ENCODE results near the gene ZKSCAN5.

The ZKSCAN5 gene

DNA sequence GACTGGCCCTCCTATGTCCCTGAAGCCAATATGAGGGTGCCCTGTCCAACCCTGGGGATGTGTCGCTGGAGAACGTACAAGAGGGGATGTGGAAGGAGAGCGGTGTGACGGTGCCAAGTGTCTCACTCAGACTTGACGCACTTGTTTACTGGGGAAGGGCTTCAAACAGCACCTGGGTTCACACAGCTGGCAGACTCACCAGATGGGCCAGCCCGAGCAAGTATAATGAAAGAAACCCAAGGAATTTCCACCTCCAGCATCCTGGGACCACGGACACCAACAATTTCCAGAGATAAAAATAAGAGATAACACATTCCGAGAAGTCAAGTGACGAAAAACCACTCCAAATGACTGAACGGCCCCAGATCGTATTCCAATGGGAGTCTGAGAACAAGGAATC, 43.8 kb upstream of the ZKSCAN5 start:
- Histone ChIP-seq H3K27me3 (replicated peaks in 2 of 5; ENCODE audit: control insufficient read depth in 4 of 5, insufficient read depth in 5 of 5, low read length in 4 of 5) (no peaks in the 10 kb centered on the region), H3K9me3 (ENCODE audit: control extremely low read depth in 1 of 5, control insufficient read depth in 4 of 5, insufficient read depth in 2 of 5, low read depth in 1 of 5, low read length in 4 of 5) (no peaks in the 10 kb centered on the region), H3K27ac (ENCODE audit: insufficient read depth in 1 of 2, low read depth in 1 of 2, low read length in 2 of 2, poor library complexity in 1 of 2, severe bottlenecking in 2 of 2) (no peak overlapping the region), H3K4me1 (ENCODE audit: control extremely low read depth in 1 of 4, control insufficient read depth in 4 of 4, insufficient read depth in 4 of 4, low read length in 3 of 4) (peaks cover 2 to 13% (median 10%) of the 10 kb centered on the region in 4 experiments), H3K36me3 (ENCODE audit: control insufficient read depth in 4 of 4, insufficient read depth in 4 of 4, low read length in 3 of 4) (peaks cover 5 to 73% (median 49%) of the 10 kb centered on the region in 4 experiments), H3K4me3 (ENCODE audit: control insufficient read depth in 1 of 7, extremely low read depth in 1 of 7, insufficient read depth in 4 of 7, low read depth in 2 of 7, low read length in 6 of 7) (no peak overlapping the region)
- no peak for DNase-seq
- ChIA-PET POLR2A (no interaction called here), CTCF (interaction anchor here (1.1 to 1.5 kb wide), 3 partner anchors 11 to 40 kb away, joined by 3 to 5 read pairs (median 4); partner anchors contain the start of gene ZNF394)
- 99% methylated on average over 11 of the region's 11 CpGs for WGBS (ENCODE audit: insufficient coverage)

DNA sequence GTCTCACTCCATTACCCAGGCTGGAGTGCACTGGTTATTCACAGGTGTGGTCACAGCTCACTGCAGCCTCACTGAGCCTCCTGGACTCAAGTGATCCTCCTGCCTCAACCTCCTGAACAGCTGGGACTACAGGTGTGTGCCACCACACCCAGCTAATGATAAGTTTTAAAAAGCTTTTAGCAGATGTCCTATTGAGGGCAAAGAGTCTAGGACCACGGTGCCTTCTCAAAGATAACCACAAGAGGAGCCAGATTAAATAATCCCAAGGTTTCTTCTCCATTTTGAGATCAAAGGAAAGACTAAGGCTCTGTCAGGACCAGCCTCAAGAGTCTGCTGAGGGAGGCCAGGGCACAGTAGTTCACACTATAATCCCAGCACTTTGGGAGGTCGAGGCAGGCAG, 43.2 kb upstream of the ZKSCAN5 start:
- peaks cover 2 to 18% (median 11%) of the 10 kb centered on the region in 4 experiments for H3K4me1 ChIP-seq (ENCODE audit: control extremely low read depth in 1 of 4, control insufficient read depth in 4 of 4, insufficient read depth in 4 of 4, low read length in 3 of 4)
- peaks cover 5 to 68% (median 44%) of the 10 kb centered on the region in 4 experiments for H3K36me3 ChIP-seq (ENCODE audit: control insufficient read depth in 4 of 4, insufficient read depth in 4 of 4, low read length in 3 of 4)
- CTCF ChIA-PET, result interaction anchor here (1.3 kb wide), 1 partner anchor 12 kb away, joined by 4 read pairs; no protein-coding TSS in a partner anchor

DNA sequence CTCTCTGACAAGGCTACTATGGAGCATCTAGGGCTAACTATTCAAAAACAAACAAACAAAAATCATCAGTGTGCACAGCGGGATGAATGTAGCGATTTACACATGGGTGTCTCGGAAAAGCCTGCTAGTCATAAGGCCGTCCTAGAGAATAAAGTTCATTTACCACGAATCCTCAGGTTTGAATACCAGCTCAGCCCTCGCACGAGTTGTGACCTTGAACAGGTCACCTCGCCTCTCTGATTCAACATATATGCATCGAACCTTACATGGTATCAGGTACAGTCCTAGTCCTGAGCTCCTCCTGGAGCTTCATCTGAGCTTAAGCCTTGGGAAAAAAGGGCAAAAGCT, 39.1 kb upstream of the ZKSCAN5 start:
- CTCF ChIA-PET, result interaction anchor here (0.6 to 1.4 kb wide), 2 partner anchors 88 to 135 kb away, joined by 3 read pairs; no protein-coding TSS in a partner anchor
- POLR2A ChIA-PET, result interaction anchor here (0.7 to 1.6 kb wide), 3 partner anchors 35 to 86 kb away, joined by 3 to 4 read pairs (median 3); partner anchors contain the start of genes FAM200A, ZKSCAN5 and ZNF394
- no peaks in the 10 kb centered on the region for H3K9me3 ChIP-seq (ENCODE audit: control extremely low read depth in 1 of 5, control insufficient read depth in 4 of 5, insufficient read depth in 2 of 5, low read depth in 1 of 5, low read length in 4 of 5)
- H3K4me3 ChIP-seq (ENCODE audit: control insufficient read depth in 1 of 7, extremely low read depth in 1 of 7, insufficient read depth in 4 of 7, low read depth in 2 of 7, low read length in 6 of 7), result peak overlapping the region; percentile 86 to 98 (median 90)
- peaks cover 2 to 20% (median 12%) of the 10 kb centered on the region in 4 experiments for H3K4me1 ChIP-seq (ENCODE audit: control extremely low read depth in 1 of 4, control insufficient read depth in 4 of 4, insufficient read depth in 4 of 4, low read length in 3 of 4)
- WGBS (ENCODE audit: insufficient coverage), result 5% methylated on average over 9 of the region's 9 CpGs
- peaks cover 0 to 4% (median 0%) of the 10 kb centered on the region in 5 experiments for H3K27me3 ChIP-seq (replicated peaks in 2 of 5; ENCODE audit: control insufficient read depth in 4 of 5, insufficient read depth in 5 of 5, low read length in 4 of 5)
- DNase-seq, result peak in 1 of 3 donors; percentile 3
- H3K27ac ChIP-seq (ENCODE audit: insufficient read depth in 1 of 2, low read depth in 1 of 2, low read length in 2 of 2, poor library complexity in 1 of 2, severe bottlenecking in 2 of 2), result peak overlapping the region; percentile 83 to 95
- H3K36me3 ChIP-seq (ENCODE audit: control insufficient read depth in 4 of 4, insufficient read depth in 4 of 4, low read length in 3 of 4), result peaks cover 5 to 27% (median 11%) of the 10 kb centered on the region in 4 experiments

More for the DNA sequence above, 43.2 kb upstream of the ZKSCAN5 start:
- Histone ChIP-seq H3K9me3 (ENCODE audit: control extremely low read depth in 1 of 5, control insufficient read depth in 4 of 5, insufficient read depth in 2 of 5, low read depth in 1 of 5, low read length in 4 of 5) (no peaks in the 10 kb centered on the region), H3K4me3 (ENCODE audit: control insufficient read depth in 1 of 7, extremely low read depth in 1 of 7, insufficient read depth in 4 of 7, low read depth in 2 of 7, low read length in 6 of 7) (no peak overlapping the region), H3K27ac (ENCODE audit: insufficient read depth in 1 of 2, low read depth in 1 of 2, low read length in 2 of 2, poor library complexity in 1 of 2, severe bottlenecking in 2 of 2) (no peak overlapping the region), H3K27me3 (replicated peaks in 2 of 5; ENCODE audit: control insufficient read depth in 4 of 5, insufficient read depth in 5 of 5, low read length in 4 of 5) (no peaks in the 10 kb centered on the region)
- WGBS (ENCODE audit: insufficient coverage), result 100% methylated on average over 2 of the region's 2 CpGs
- peak in 2 of 3 donors; percentile 25 to 31 for DNase-seq
- POLR2A ChIA-PET, result no interaction called here

DNA sequence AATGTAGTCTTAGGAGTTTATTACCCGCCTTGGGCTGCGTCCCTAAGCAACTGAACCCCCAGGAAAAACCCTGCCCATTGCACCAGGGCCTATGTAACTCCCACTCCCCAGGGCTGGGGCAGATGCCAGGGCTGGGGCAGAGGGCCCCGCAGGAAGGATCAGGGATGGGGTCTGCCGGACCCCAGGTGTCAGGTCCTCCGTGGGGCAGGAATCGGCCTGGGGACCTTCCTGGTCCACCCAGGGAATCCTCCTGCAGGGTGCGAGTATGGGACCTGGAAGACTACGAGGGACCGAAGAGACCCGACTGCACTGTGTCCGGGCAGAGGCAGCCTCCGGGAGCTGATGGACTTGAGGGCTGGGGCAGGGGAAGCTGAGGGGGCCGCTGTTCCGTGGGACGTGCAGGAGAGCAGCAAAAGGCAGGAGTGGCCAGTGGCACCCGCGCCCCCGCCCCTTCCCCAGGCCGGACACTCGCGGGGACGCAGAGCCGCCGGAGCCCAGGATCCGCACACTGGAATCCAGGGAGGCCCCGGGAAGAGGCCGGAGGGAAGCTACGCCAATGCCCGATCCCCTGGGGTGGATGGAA, 36.0 kb upstream of the ZKSCAN5 start:
- Histone ChIP-seq H3K27me3 (replicated peaks in 2 of 5; ENCODE audit: control insufficient read depth in 4 of 5, insufficient read depth in 5 of 5, low read length in 4 of 5) (peaks cover 0 to 7% (median 0%) of the 10 kb centered on the region in 5 experiments), H3K4me3 (ENCODE audit: control insufficient read depth in 1 of 7, extremely low read depth in 1 of 7, insufficient read depth in 4 of 7, low read depth in 2 of 7, low read length in 6 of 7) (no peak overlapping the region), H3K9me3 (ENCODE audit: control extremely low read depth in 1 of 5, control insufficient read depth in 4 of 5, insufficient read depth in 2 of 5, low read depth in 1 of 5, low read length in 4 of 5) (no peaks in the 10 kb centered on the region), H3K4me1 (ENCODE audit: control extremely low read depth in 1 of 4, control insufficient read depth in 4 of 4, insufficient read depth in 4 of 4, low read length in 3 of 4) (peaks cover 5 to 27% (median 13%) of the 10 kb centered on the region in 4 experiments), H3K36me3 (ENCODE audit: control insufficient read depth in 4 of 4, insufficient read depth in 4 of 4, low read length in 3 of 4) (peaks cover 2 to 8% (median 7%) of the 10 kb centered on the region in 4 experiments), H3K27ac (ENCODE audit: insufficient read depth in 1 of 2, low read depth in 1 of 2, low read length in 2 of 2, poor library complexity in 1 of 2, severe bottlenecking in 2 of 2) (no peak overlapping the region)
- POLR2A ChIA-PET, result no interaction called here
- CTCF ChIA-PET, result interaction anchor here (0.6 kb wide), 1 partner anchor 23 kb away, joined by 3 read pairs; no protein-coding TSS in a partner anchor
- no peak for DNase-seq
- 95% methylated on average over 24 of the region's 29 CpGs for WGBS (ENCODE audit: insufficient coverage)

DNA sequence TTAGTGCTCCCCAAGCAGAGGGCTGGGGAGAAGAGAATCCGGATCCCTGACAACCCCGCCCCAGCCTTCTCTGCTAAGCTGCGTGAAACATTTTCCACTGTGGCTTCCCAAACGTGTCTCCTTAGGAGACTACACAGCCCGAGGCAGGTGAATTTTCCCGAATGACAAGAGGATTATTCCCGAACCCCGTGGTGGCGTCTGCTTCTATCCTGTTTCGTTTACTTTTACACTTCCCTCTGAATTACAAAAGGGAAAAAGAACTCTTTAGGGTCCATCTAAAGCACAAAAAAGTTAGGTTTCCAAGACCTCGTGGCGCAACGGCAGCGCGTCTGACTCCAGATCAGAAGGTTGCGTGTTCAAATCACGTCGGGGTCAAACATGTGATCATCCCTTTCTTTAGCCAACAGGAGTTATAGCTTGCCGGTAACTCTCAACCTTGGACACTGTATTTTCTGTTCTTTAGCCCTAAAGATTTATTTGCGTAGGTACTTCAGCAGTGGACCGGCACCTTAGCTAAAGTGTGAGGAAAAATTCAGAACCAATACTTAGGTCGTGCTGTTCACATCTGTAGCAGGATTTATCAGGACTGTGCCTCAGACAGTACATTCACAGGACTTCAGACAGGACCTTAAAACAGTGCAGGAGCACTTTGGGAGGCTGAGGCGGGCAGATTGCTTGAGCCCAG, 34.9 kb upstream of the ZKSCAN5 start:
- peaks cover 0 to 7% (median 0%) of the 10 kb centered on the region in 5 experiments for H3K27me3 ChIP-seq (replicated peaks in 2 of 5; ENCODE audit: control insufficient read depth in 4 of 5, insufficient read depth in 5 of 5, low read length in 4 of 5)
- H3K9me3 ChIP-seq (ENCODE audit: control extremely low read depth in 1 of 5, control insufficient read depth in 4 of 5, insufficient read depth in 2 of 5, low read depth in 1 of 5, low read length in 4 of 5), result no peaks in the 10 kb centered on the region
- peaks cover 0 to 3% (median under 1%) of the 10 kb centered on the region in 4 experiments for H3K36me3 ChIP-seq (ENCODE audit: control insufficient read depth in 4 of 4, insufficient read depth in 4 of 4, low read length in 3 of 4)
- whole genome bisulfite sequencing (ENCODE audit: insufficient coverage), result 58% methylated on average over 15 of the region's 23 CpGs
- CTCF ChIA-PET, result interaction anchor here (0.6 kb wide), 1 partner anchor 24 kb away, joined by 3 read pairs; no protein-coding TSS in a partner anchor
- H3K27ac ChIP-seq (ENCODE audit: insufficient read depth in 1 of 2, low read depth in 1 of 2, low read length in 2 of 2, poor library complexity in 1 of 2, severe bottlenecking in 2 of 2), result no peak overlapping the region
- POLR2A ChIA-PET, result no interaction called here
- peaks cover 6 to 30% (median 19%) of the 10 kb centered on the region in 4 experiments for H3K4me1 ChIP-seq (ENCODE audit: control extremely low read depth in 1 of 4, control insufficient read depth in 4 of 4, insufficient read depth in 4 of 4, low read length in 3 of 4)
- no peak overlapping the region for H3K4me3 ChIP-seq (ENCODE audit: control insufficient read depth in 1 of 7, extremely low read depth in 1 of 7, insufficient read depth in 4 of 7, low read depth in 2 of 7, low read length in 6 of 7)
- no peak for DNase-seq

DNA sequence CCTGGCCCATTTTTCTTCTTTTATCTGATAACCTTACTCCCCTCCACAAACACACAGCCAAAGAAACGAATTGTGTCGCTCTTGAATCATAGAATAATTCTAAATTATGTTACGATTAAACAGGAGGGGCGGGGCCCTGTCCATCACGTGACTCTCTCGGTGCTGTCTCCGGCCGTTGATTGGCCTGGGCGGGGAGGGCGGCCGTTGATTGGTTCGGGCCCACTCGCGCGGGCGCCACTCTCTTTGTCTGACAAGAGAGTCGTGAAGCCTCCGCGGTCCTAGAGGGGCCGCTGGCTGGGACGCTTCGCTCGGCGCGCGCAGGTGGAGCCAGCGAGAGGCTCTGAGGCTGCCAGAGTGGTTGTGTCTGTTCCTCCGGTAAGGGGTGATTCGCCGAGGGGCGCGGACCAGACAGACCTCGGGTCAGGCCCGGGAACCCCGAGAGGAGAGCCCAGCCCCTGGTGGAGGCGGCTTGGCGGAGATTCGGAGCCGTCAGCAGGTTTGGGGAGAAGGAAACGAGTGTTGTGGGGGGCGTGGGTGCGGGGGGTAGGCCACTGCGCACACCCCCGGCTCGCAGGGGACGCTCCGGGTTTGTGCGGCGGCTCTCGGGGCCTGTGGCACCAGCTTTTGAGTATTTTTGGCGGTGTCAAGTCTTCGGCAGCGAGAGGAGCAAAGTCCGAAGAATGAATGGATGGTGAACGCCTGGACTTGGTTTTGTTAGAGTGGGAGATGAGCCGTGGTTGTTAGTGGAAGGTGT, 31.7 kb upstream of the ZKSCAN5 start, which contains the start of gene ZNF789:
TSS of gene ZNF789 (plus strand) at position 330 of the 754 bp plus-strand sequence. CDS start 3,567 bp downstream, outside the sequence.
- Histone ChIP-seq H3K4me1 (ENCODE audit: control extremely low read depth in 1 of 4, control insufficient read depth in 4 of 4, insufficient read depth in 4 of 4, low read length in 3 of 4) (peaks cover 4 to 12% (median 9%) of the 10 kb centered on the region in 4 experiments), H3K27me3 (replicated peaks in 2 of 5; ENCODE audit: control insufficient read depth in 4 of 5, insufficient read depth in 5 of 5, low read length in 4 of 5) (peaks cover 0 to 7% (median 0%) of the 10 kb centered on the region in 5 experiments), H3K36me3 (ENCODE audit: control insufficient read depth in 4 of 4, insufficient read depth in 4 of 4, low read length in 3 of 4) (peaks cover 0 to 17% (median 5%) of the 10 kb centered on the region in 4 experiments), H3K27ac (ENCODE audit: insufficient read depth in 1 of 2, low read depth in 1 of 2, low read length in 2 of 2, poor library complexity in 1 of 2, severe bottlenecking in 2 of 2) (peak within 1 kb of the TSS; percentile 70 to 89), H3K4me3 (ENCODE audit: control insufficient read depth in 1 of 7, extremely low read depth in 1 of 7, insufficient read depth in 4 of 7, low read depth in 2 of 7, low read length in 6 of 7) (peak within 1 kb of the TSS; percentile 81 to 100 (median 91)), H3K9me3 (ENCODE audit: control extremely low read depth in 1 of 5, control insufficient read depth in 4 of 5, insufficient read depth in 2 of 5, low read depth in 1 of 5, low read length in 4 of 5) (no peaks in the 10 kb centered on the region)
- ChIA-PET CTCF (interaction anchor here (0.9 to 2.7 kb wide), 2 partner anchors 19 to 32 kb away, joined by 3 to 11 read pairs; partner anchors contain the start of gene ZKSCAN5), POLR2A (interaction anchor here (0.7 kb wide), 1 partner anchor 360 kb away, joined by 3 read pairs; no protein-coding TSS in a partner anchor)
- DNase-seq, result peak; percentile 98 to 99 (median 98)
- 0% methylated on average over 23 of the region's 56 CpGs for WGBS (ENCODE audit: insufficient coverage)

All from common myeloid progenitor, CD34-positive (primary cell).